Hematopoietic multipotent progenitor cell treated with erythropoietin and hydrocortisone succinate and interleukin-3 and kit ligand, for 15 days (in vitro differentiated cells): ENCODE data around the gene CELSR1.
"Not testable (repeated sequence)": the region's sequence is repeated elsewhere in the genome, so short reads cannot be mapped to it uniquely, and the experiment has no call there.

ENCODE experiments used
- DNase-seq: peaks from one replicate; pipeline ENCODE4 v3.0.0-alpha.2; 2015; ENCODE audit warnings: low spot score

The CELSR1 gene

GRCh38 chr22:46320166-46320710 lies 217.2 kb downstream of the CELSR1 start:
- no peak for DNase-seq

- DNase-seq: no peak
These were observed 218.1 kb downstream of the CELSR1 start for GRCh38 chr22:46319319-46319718.

GRCh38 chr22:46318576-46318975 lies 218.8 kb downstream of the CELSR1 start:
- DNase-seq: no peak

- no peak for DNase-seq
These were observed 219.8 kb downstream of the CELSR1 start for GRCh38 chr22:46317646-46318045.

GRCh38 chr22:46315976-46316375 lies 221.4 kb downstream of the CELSR1 start:
- DNase-seq: no peak

- DNase-seq: not testable (repeated sequence)
These were observed 224.6 kb downstream of the CELSR1 start for GRCh38 chr22:46312848-46313247.

GRCh38 chr22:46312056-46312455 lies 225.4 kb downstream of the CELSR1 start:
- no peak for DNase-seq
